Mesenchymal stem cell (in vitro differentiated cells and primary cell): ENCODE data around the gene MAN1C1.

Experiments used
- DNase-seq: peaks from one replicate; pipeline ENCODE4 v3.0.0-alpha.2; 2013
- H2AFZ ChIP-seq: one replicate; pipeline ENCODE4 v1.6.1; 2013; ENCODE audit warnings: low read depth, mild to moderate bottlenecking, control low read depth, inconsistent platforms, low read length, moderate library complexity
- H2AK5ac ChIP-seq: 2 replicates; pipeline ENCODE4 v1.6.1; 2013; ENCODE audit warnings: low read length, moderate library complexity, mild to moderate bottlenecking, inconsistent platforms; ENCODE audit not compliant: severe bottlenecking
- H2BK120ac ChIP-seq: one replicate; pipeline ENCODE4 v1.6.1; 2013; ENCODE audit warnings: low read depth, mild to moderate bottlenecking, inconsistent platforms, low read length, moderate library complexity
- H2BK12ac ChIP-seq, 2 experiments: one replicate each; pipeline ENCODE4 v1.6.1; 2013; ENCODE audit warnings: inconsistent platforms in 2 of 2, low read length in 2 of 2, mild to moderate bottlenecking in 2 of 2, moderate library complexity in 2 of 2, control low read depth in 1 of 2
- H2BK15ac ChIP-seq: one replicate; pipeline ENCODE4 v1.6.1; 2013; ENCODE audit warnings: mild to moderate bottlenecking, low read depth, inconsistent platforms; ENCODE audit not compliant: poor library complexity, severe bottlenecking
- H2BK5ac ChIP-seq: 2 replicates; pipeline ENCODE4 v1.6.1; 2013; ENCODE audit warnings: low read depth, mild to moderate bottlenecking, low read length, control low read depth, inconsistent platforms; ENCODE audit not compliant: poor library complexity, severe bottlenecking
- H3K14ac ChIP-seq, 2 experiments: one replicate each; pipeline ENCODE4 v1.6.1; 2013; ENCODE audit warnings: inconsistent platforms in 2 of 2, low read length in 2 of 2, control low read depth in 1 of 2, mild to moderate bottlenecking in 1 of 2, moderate library complexity in 1 of 2
- H3K18ac ChIP-seq, 2 experiments: one replicate each; pipeline ENCODE4 v1.6.1; 2013; ENCODE audit warnings: inconsistent platforms in 2 of 2, low read length in 2 of 2, control low read depth in 1 of 2, low read depth in 1 of 2, mild to moderate bottlenecking in 1 of 2
- H3K23ac ChIP-seq, 2 experiments: one replicate each; pipeline ENCODE4 v1.6.1; 2013; ENCODE audit warnings: inconsistent platforms in 2 of 2, low read length in 2 of 2, mild to moderate bottlenecking in 2 of 2, moderate library complexity in 2 of 2, control low read depth in 1 of 2
- H3K27ac ChIP-seq: 2 replicates; pipeline ENCODE4 v1.5.1; 2013; ENCODE audit warnings: mild to moderate bottlenecking, moderate library complexity, low read length, control low read depth, inconsistent platforms; ENCODE audit not compliant: poor library complexity, severe bottlenecking
- H3K27me3 ChIP-seq, 2 experiments: 2 replicates each; pipeline versions ENCODE4 v1.6.1 to v1.7.0; 2013; ENCODE audit warnings: low read length in 2 of 2, mild to moderate bottlenecking in 2 of 2, moderate library complexity in 2 of 2, control low read depth in 1 of 2, inconsistent platforms in 1 of 2; ENCODE audit not compliant: control insufficient read depth in 1 of 2, insufficient read depth in 1 of 2
- H3K36me3 ChIP-seq, 2 experiments: 2 replicates each; pipeline versions ENCODE4 v1.6.1 to v1.7.0; 2013; ENCODE audit warnings: low read length in 2 of 2, control low read depth in 1 of 2, inconsistent platforms in 1 of 2, low read depth in 1 of 2, mild to moderate bottlenecking in 1 of 2; ENCODE audit not compliant: insufficient read depth in 2 of 2, control insufficient read depth in 1 of 2
- H3K4ac ChIP-seq, 2 experiments: one replicate each; pipeline ENCODE4 v1.6.1; 2013; ENCODE audit warnings: inconsistent platforms in 2 of 2, low read length in 2 of 2, mild to moderate bottlenecking in 2 of 2, moderate library complexity in 2 of 2, control low read depth in 1 of 2, low read depth in 1 of 2
- H3K4me1 ChIP-seq: 2 replicates; pipeline ENCODE4 v1.6.1; 2013; ENCODE audit warnings: low read depth, low read length, control low read depth; ENCODE audit not compliant: control insufficient read depth, insufficient read depth
- H3K4me2 ChIP-seq: 2 replicates; pipeline ENCODE4 v1.6.1; 2013; ENCODE audit warnings: low read length, mild to moderate bottlenecking, inconsistent platforms; ENCODE audit not compliant: poor library complexity, severe bottlenecking
- H3K4me3 ChIP-seq, 2 experiments: 2 replicates each; pipeline versions ENCODE4 v1.5.1 to v1.7.0; 2013; ENCODE audit warnings: low read length in 2 of 2, mild to moderate bottlenecking in 2 of 2, control low read depth in 1 of 2, low read depth in 1 of 2; ENCODE audit not compliant: insufficient read depth in 1 of 2
- H3K79me1 ChIP-seq: replicated peaks from 2 replicates; pipeline ENCODE4 v1.6.1; 2013; ENCODE audit warnings: mild to moderate bottlenecking, control low read depth, low read length, inconsistent platforms; ENCODE audit not compliant: poor library complexity, severe bottlenecking
- H3K9ac ChIP-seq: 2 replicates; pipeline ENCODE4 v1.7.0; 2013; ENCODE audit warnings: mild to moderate bottlenecking, low read length, moderate library complexity
- H3K9me3 ChIP-seq: 2 replicates; pipeline ENCODE4 v1.7.0; 2013; ENCODE audit warnings: mild to moderate bottlenecking, low read length; ENCODE audit not compliant: control insufficient read depth
- H4K8ac ChIP-seq: one replicate; pipeline ENCODE4 v1.6.1; 2013; ENCODE audit warnings: inconsistent platforms, mild to moderate bottlenecking, low read length, moderate library complexity
- H4K91ac ChIP-seq: one replicate; pipeline ENCODE4 v1.6.1; 2013; ENCODE audit warnings: mild to moderate bottlenecking, low read length, inconsistent platforms
- WGBS: methylation state at CpG from one replicate; pipeline ENCODE4 v1.1.7; 2013; ENCODE audit warnings: mixed read lengths; 5-methylcytosine and 5-hydroxymethylcytosine counted together

MAN1C1 gene

GRCh38 chr1:25826571-25826970 is 210.0 kb downstream of the MAN1C1 start:
- H2AK5ac ChIP-seq = no peak overlapping the region

GRCh38 chr1:25828491-25828890 is 211.9 kb downstream of the MAN1C1 start:
- Histone ChIP-seq H3K27ac (no peak overlapping the region), H2AFZ (no peak overlapping the region), H3K23ac (no peak overlapping the region), H3K27me3 (no peaks in the 10 kb centered on the region), H3K4ac (no peak overlapping the region), H3K79me1 (peaks cover 46% of the 10 kb centered on the region), H2BK120ac (no peak overlapping the region), H3K9me3 (no peaks in the 10 kb centered on the region), H3K4me1 (no peaks in the 10 kb centered on the region), H3K4me3 (no peak overlapping the region), H2BK5ac (no peak overlapping the region), H3K4me2 (no peak overlapping the region), H2BK15ac (no peak overlapping the region), H2AK5ac (no peak overlapping the region), H3K9ac (no peak overlapping the region), H2BK12ac (no peak overlapping the region), H3K14ac (no peak overlapping the region), H4K91ac (no peak overlapping the region), H3K36me3 (peaks cover 49 to 87% of the 10 kb centered on the region in 2 experiments), H3K18ac (no peak overlapping the region), H4K8ac (no peak overlapping the region)
- WGBS = 100% methylated on average over 2 of the region's 3 CpGs
- no peak for DNase-seq

More at GRCh38 chr1:25826571-25826970, 210.0 kb downstream of the MAN1C1 start:
- Histone ChIP-seq H2BK15ac (no peak overlapping the region), H4K8ac (no peak overlapping the region), H3K18ac (no peak overlapping the region), H3K4me3 (no peak overlapping the region), H3K36me3 (peaks cover 44 to 69% of the 10 kb centered on the region in 2 experiments), H3K79me1 (peaks cover 48% of the 10 kb centered on the region), H2BK5ac (no peak overlapping the region), H3K4ac (no peak overlapping the region), H2BK12ac (no peak overlapping the region), H3K4me1 (peaks cover 5% of the 10 kb centered on the region), H3K14ac (no peak overlapping the region), H3K27ac (no peak overlapping the region), H2AFZ (no peak overlapping the region), H4K91ac (no peak overlapping the region), H3K23ac (no peak overlapping the region), H2BK120ac (no peak overlapping the region), H3K9ac (no peak overlapping the region), H3K27me3 (no peaks in the 10 kb centered on the region), H3K4me2 (no peak overlapping the region), H3K9me3 (no peaks in the 10 kb centered on the region)
- WGBS = 98% methylated on average over 9 of the region's 10 CpGs
- no peak for DNase-seq

GRCh38 chr1:25829046-25829445 is 212.5 kb downstream of the MAN1C1 start:
- H3K27ac ChIP-seq = no peak overlapping the region
- H3K4ac ChIP-seq = no peak overlapping the region
- H3K27me3 ChIP-seq = no peaks in the 10 kb centered on the region
- no peak overlapping the region for H3K4me2 ChIP-seq
- H4K91ac ChIP-seq = no peak overlapping the region
- H2BK15ac ChIP-seq = no peak overlapping the region
- H3K4me3 ChIP-seq = no peak overlapping the region
- no peak for DNase-seq
- H3K79me1 ChIP-seq = peaks cover 41% of the 10 kb centered on the region
- H3K14ac ChIP-seq = no peak overlapping the region
- H3K18ac ChIP-seq = no peak overlapping the region
- no peaks in the 10 kb centered on the region for H3K9me3 ChIP-seq
- H2AFZ ChIP-seq = no peak overlapping the region
- no peak overlapping the region for H4K8ac ChIP-seq
- WGBS = 100% methylated on average over 1 of the region's 1 CpG
- H2BK5ac ChIP-seq = no peak overlapping the region
- H3K36me3 ChIP-seq = peaks cover 48 to 90% of the 10 kb centered on the region in 2 experiments
- no peak overlapping the region for H3K23ac ChIP-seq
- H3K4me1 ChIP-seq = no peaks in the 10 kb centered on the region
- H2BK120ac ChIP-seq = no peak overlapping the region
- no peak overlapping the region for H3K9ac ChIP-seq
- no peak overlapping the region for H2AK5ac ChIP-seq
- H2BK12ac ChIP-seq = no peak overlapping the region

- Histone ChIP-seq H3K4me1 (no peaks in the 10 kb centered on the region), H2BK5ac (no peak overlapping the region), H3K9ac (no peak overlapping the region), H2AFZ (no peak overlapping the region), H3K9me3 (no peaks in the 10 kb centered on the region), H2BK15ac (no peak overlapping the region), H4K91ac (no peak overlapping the region), H3K79me1 (peaks cover 24% of the 10 kb centered on the region), H3K4me2 (no peak overlapping the region), H3K23ac (no peak overlapping the region), H3K4ac (no peak overlapping the region), H3K27ac (no peak overlapping the region), H3K27me3 (no peaks in the 10 kb centered on the region), H2BK120ac (no peak overlapping the region), H2BK12ac (no peak overlapping the region), H3K18ac (no peak overlapping the region), H2AK5ac (no peak overlapping the region), H3K36me3 (peaks cover 41 to 90% of the 10 kb centered on the region in 2 experiments), H3K4me3 (no peak overlapping the region), H4K8ac (no peak overlapping the region), H3K14ac (no peak overlapping the region)
- 34% methylated on average over 3 of the region's 5 CpGs for WGBS
- no peak for DNase-seq
These were observed 215.1 kb downstream of the MAN1C1 start for GRCh38 chr1:25831569-25832196.
